DOHH2 (cell line): ENCODE measurements around the gene ABHD4.
"Not testable (repeated sequence)": the region's sequence is repeated elsewhere in the genome, so short reads cannot be mapped to it uniquely, and the experiment has no call there.

ENCODE experiments used
- H3F3A ChIP-seq: fragments of 200-600 bp; sonication (generic), shearing (Covaris generic); 2 replicates; pipeline ENCODE4 v1.6.0; 2016; ENCODE audit warnings: antibody characterized with exemption, mild to moderate bottlenecking; ENCODE audit not compliant: control insufficient read depth, insufficient read depth
- H3K27ac ChIP-seq: fragments of 200-600 bp; sonication (generic); 2 replicates; pipeline ENCODE4 v1.5.1; 2014; ENCODE audit warnings: low read depth, mild to moderate bottlenecking, low read length, moderate library complexity
- H3K27me3 ChIP-seq: fragments of 200-600 bp; sonication (generic); 2 replicates; pipeline ENCODE4 v1.6.1; 2014; ENCODE audit warnings: mild to moderate bottlenecking, low read length, mixed read lengths; ENCODE audit not compliant: control insufficient read depth
- H3K36me3 ChIP-seq: fragments of 200-600 bp; sonication (generic); 2 replicates; pipeline ENCODE4 v1.6.1; 2014; ENCODE audit warnings: mild to moderate bottlenecking, low read length, moderate library complexity, mixed read lengths; ENCODE audit not compliant: control insufficient read depth
- H3K4me1 ChIP-seq: fragments of 200-600 bp; sonication (generic); 2 replicates; pipeline ENCODE4 v1.6.1; 2014; ENCODE audit warnings: mild to moderate bottlenecking, low read length, mixed read lengths; ENCODE audit not compliant: control insufficient read depth
- H3K4me2 ChIP-seq: fragments of 200-600 bp; sonication (generic); 2 replicates; pipeline ENCODE4 v1.6.0; 2014; ENCODE audit warnings: mild to moderate bottlenecking, low read length, moderate library complexity
- H3K4me3 ChIP-seq: fragments of 200-600 bp; sonication (generic); 2 replicates; pipeline ENCODE4 v1.5.1; 2014; ENCODE audit warnings: mild to moderate bottlenecking, low read length, mixed read lengths
- H3K79me2 ChIP-seq: fragments of 200-600 bp; sonication (generic); 2 replicates; pipeline ENCODE4 v1.6.1; 2014; ENCODE audit warnings: mild to moderate bottlenecking, low read length, mixed read lengths; ENCODE audit not compliant: control insufficient read depth
- H3K9me2 ChIP-seq: fragments of 200-600 bp; sonication (generic); replicated peaks from 2 replicates; pipeline ENCODE4 v1.6.1; 2014; ENCODE audit warnings: mild to moderate bottlenecking, low read length, mixed read lengths; ENCODE audit not compliant: control insufficient read depth
- H3K9me3 ChIP-seq: fragments of 200-600 bp; sonication (generic); 2 replicates; pipeline ENCODE4 v1.6.1; 2014; ENCODE audit warnings: antibody characterized with exemption, low read length, mixed read lengths; ENCODE audit not compliant: control insufficient read depth, insufficient read depth
- H4K20me1 ChIP-seq: fragments of 200-600 bp; sonication (generic); 2 replicates; pipeline ENCODE4 v1.6.0; 2014; ENCODE audit warnings: low read depth, mild to moderate bottlenecking, antibody characterized with exemption, low read length, moderate library complexity; ENCODE audit not compliant: control insufficient read depth, insufficient read depth
- CTCF ChIP-seq: fragments of 200-600 bp; sonication (generic); IDR thresholded peaks from one replicate; pipeline ENCODE4 v1.5.1; 2014; ENCODE audit warnings: antibody characterized with exemption, mild to moderate bottlenecking, low read depth, low read length; ENCODE audit not compliant: poor library complexity, severe bottlenecking
- EZH2phosphoT487 ChIP-seq: fragments of 200-600 bp; sonication (generic); IDR thresholded peaks from 2 replicates; pipeline ENCODE4 v1.6.1; 2017; ENCODE audit warnings: borderline replicate concordance, mild to moderate bottlenecking, antibody characterized with exemption, low read length, moderate library complexity, mixed read lengths

Gene ABHD4

GRCh38 chr14:22630066-22630465, 32.0 kb downstream of the ABHD4 start:
- no peak overlapping the region for H3K4me3 ChIP-seq
- H3K4me1 ChIP-seq = no peaks in the 10 kb centered on the region
- H4K20me1 ChIP-seq = no peaks in the 10 kb centered on the region
- H3K27me3 ChIP-seq = peaks cover 11% of the 10 kb centered on the region
- no peak for TF ChIP-seq CTCF
- TF ChIP-seq EZH2phosphoT487 = no peak
- H3K9me2 ChIP-seq = no peaks in the 10 kb centered on the region
- H3F3A ChIP-seq = no peaks in the 10 kb centered on the region
- no peak overlapping the region for H3K4me2 ChIP-seq
- no peaks in the 10 kb centered on the region; the same call in 1 of the 2 replicates for H3K9me3 ChIP-seq
- H3K27ac ChIP-seq = no peak overlapping the region
- H3K79me2 ChIP-seq = no peaks in the 10 kb centered on the region
- H3K36me3 ChIP-seq = no peaks in the 10 kb centered on the region

- no peaks in the 10 kb centered on the region for H3K9me2 ChIP-seq
- no peak overlapping the region for H3K4me3 ChIP-seq
- H3K4me2 ChIP-seq = no peak overlapping the region
- H3K4me1 ChIP-seq = no peaks in the 10 kb centered on the region
- no peaks in the 10 kb centered on the region; the same call in 1 of the 2 replicates for H3K9me3 ChIP-seq
- H3K79me2 ChIP-seq = no peaks in the 10 kb centered on the region
- peaks cover 11% of the 10 kb centered on the region for H3K27me3 ChIP-seq
- no peaks in the 10 kb centered on the region for H3K36me3 ChIP-seq
- H4K20me1 ChIP-seq = no peaks in the 10 kb centered on the region
- H3F3A ChIP-seq = no peaks in the 10 kb centered on the region
- no peak overlapping the region for H3K27ac ChIP-seq
- no peak for TF ChIP-seq CTCF
- no peak for TF ChIP-seq EZH2phosphoT487
Measured at GRCh38 chr14:22630486-22630885, 32.4 kb downstream of the ABHD4 start.

GRCh38 chr14:22634233-22634900, 36.3 kb downstream of the ABHD4 start:
- no peak for TF ChIP-seq CTCF
- no peak for TF ChIP-seq EZH2phosphoT487
- Histone ChIP-seq H3K4me1 (no peaks in the 10 kb centered on the region), H3K27ac (no peak overlapping the region), H3K79me2 (no peaks in the 10 kb centered on the region), H4K20me1 (no peaks in the 10 kb centered on the region), H3F3A (no peaks in the 10 kb centered on the region), H3K4me3 (no peak overlapping the region), H3K9me2 (no peaks in the 10 kb centered on the region), H3K4me2 (no peak overlapping the region), H3K9me3 (no peaks in the 10 kb centered on the region; the same call in 1 of the 2 replicates), H3K36me3 (no peaks in the 10 kb centered on the region), H3K27me3 (no peaks in the 10 kb centered on the region)

- H3K4me2 ChIP-seq, H3K4me1 ChIP-seq, H3K79me2 ChIP-seq, H4K20me1 ChIP-seq, H3K27me3 ChIP-seq, H3K9me2 ChIP-seq, H3K27ac ChIP-seq, H3K4me3 ChIP-seq, H3K36me3 ChIP-seq, H3K9me3 ChIP-seq, H3F3A ChIP-seq: not testable (repeated sequence)
Measured at GRCh38 chr14:22635980-22636379, 37.9 kb downstream of the ABHD4 start.
